Measurements from ENCODE around the gene RAB17.

Gene RAB17

GRCh38 chr2:237534380-237534779 is 56.2 kb downstream of the RAB17 start:
- no peak for DNase-seq

DNA sequence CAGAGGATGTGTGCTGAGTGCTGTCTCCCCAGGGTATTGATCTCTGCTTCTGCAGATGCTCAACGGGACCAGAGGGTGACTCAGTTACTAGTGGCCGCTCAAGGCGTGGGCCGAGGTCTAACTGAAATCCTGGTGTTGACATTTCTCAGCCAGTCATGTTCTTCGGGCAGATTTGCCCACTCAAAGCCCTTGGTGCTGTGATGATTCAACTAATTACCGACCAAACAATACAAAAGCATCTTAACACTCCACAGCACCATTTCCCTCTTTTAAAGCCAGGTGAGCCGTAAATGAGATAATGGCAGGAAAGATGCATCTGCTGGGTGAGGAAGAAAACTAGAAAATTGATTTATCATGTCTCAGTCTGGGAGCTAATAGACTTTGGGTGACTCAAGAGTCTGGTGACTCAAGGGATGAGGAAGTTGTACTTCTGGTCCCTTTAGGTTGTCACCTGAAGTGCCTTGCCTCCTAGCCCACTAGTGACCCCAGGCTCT is 56.8 kb downstream of the RAB17 start:
- DNase-seq: no peak

DNA sequence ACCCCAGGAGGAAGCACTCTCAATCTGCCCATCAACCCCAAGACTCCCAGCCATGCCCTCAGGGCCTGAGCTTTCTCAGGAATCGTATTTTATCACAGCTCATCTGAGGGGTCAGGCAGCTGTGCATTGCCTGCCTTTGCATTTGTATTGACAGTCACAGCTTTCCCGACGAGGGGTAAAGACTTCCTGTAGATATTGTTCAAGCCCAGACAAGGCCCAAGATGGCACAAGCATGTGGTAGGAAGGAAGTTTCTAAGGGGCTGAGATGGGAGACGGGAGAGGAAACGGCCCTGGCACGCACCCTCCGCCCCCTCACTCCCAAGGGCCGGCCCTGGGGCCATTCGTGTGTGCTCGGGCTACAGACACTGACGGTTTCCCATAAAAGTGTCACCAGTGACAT is 58.4 kb downstream of the RAB17 start:
- DNase-seq: no peak

- no peak for DNase-seq
Measured at GRCh38 chr2:237530472-237531433, 59.8 kb downstream of the RAB17 start.

DNA sequence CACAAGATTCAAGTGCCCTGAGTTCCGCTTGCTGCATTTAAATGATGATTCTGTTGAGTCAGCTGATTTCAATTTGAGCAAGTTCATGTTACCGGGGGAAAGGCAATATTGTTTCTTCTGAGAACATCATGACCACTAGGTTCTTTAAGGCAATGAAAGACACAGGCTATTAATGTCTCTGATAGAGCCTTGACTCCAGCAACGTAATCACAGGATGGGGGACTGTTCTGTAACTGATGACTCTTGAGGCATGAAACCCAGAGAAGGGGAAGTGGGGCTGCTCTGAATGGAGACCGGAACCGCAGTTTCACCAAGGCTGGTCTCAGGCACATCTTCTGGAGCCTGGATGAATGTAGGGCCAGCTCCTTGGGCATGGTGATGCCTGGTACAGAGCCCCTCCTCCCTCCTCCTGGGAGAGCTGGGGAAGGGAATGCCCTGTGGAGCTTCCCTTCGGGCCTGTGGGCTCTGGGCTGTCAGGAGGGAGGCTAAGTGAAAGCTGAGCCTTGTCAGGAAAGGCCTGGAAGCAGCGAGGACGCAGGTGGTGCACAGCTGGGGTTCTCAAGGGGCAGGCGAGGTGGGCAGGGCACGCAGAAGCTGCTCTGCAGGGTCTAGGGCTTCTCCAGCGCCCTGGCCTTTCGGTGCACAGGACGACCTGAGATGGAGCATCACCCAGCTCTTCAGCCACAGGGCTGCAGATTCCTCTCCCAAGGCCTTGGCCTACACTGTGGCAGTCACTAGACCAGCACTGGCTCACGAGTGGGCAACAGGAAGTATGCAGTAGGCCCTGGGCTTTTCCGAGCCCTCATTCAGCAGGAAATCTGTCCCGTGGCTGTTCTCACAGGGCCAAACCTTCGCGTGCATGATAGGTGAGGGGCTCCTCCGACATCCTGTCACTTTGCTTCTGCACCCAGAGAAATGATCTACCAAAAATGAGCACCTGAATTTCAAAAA is 60.8 kb downstream of the RAB17 start:
- DNase-seq: no peak

DNA sequence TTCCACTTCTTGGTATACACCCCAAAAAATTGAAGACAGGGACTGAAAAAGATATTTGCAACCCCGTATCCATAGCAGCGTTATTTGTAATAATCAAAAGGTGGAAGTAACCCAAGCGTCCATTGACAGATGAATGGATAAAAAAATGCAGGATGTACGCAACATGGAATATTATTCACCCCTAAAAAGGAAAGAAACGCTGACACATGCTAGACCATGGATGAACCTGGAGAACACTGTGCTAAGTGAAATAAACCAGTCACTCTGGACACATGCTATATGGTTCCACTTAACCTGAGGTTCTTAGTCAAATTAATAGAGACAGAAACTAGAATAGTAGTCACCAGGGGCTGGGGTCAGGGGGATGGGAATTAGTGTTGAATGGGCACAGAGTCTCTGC is 62.8 kb downstream of the RAB17 start:
- no peak for DNase-seq

- DNase-seq: no peak
Measured at GRCh38 chr2:237527233-237527632, 63.3 kb downstream of the RAB17 start.

GRCh38 chr2:237525559-237526157 is 64.9 kb downstream of the RAB17 start:
- DNase-seq: no peak

DNA sequence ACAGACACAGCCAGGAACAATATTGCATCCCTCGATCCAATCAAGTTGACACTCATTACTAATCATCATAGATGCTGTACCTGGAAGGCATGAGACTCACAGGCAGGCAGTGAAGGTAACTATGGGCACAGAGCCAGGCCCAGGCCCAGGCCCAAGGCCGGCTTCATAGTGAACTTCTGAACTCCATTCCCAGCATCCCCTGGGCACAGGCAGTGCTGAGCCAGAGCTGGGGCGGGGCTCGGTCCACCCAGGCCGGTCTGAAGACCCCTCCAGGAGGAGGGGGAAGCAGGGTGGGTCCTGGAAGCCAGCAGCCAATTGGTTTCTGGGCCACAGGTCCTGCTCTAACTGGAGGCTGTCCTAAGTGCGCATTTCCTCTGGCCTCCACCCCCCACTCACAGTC is 65.9 kb downstream of the RAB17 start:
- no peak for DNase-seq
